Measurements from ENCODE around the gene RGS8. TPM values are rescaled to one million over a fixed set of nuclear protein-coding genes. Genes with fewer than 3 reads are reported as not detected.

RGS8 gene
- total and polyA plus RNA-seq, 10 of the 15 experiments (the other 5 are each of a cell fraction or from before 2014, with no cell fraction given): 0.03 to 0.62 (median 0.33) TPM

GRCh38 chr1:182703539-182703938 is 19.2 kb upstream of the RGS8 start:
- no peak for ATAC-seq
- Histone ChIP-seq H3K79me2 (ENCODE audit: control insufficient read depth, insufficient read depth, low read length) (no peaks in the 10 kb centered on the region), H3K9ac (ENCODE audit: control insufficient read depth, insufficient read depth, low read length) (no peak overlapping the region), H3K27me3 (replicated peaks in 1 of 2; ENCODE audit: control insufficient read depth in 2 of 2, insufficient read depth in 2 of 2, low read length in 1 of 2) (peaks cover 0 to 4% of the 10 kb centered on the region in 2 experiments; a peak in 1 of 4 replicates), H3K27ac (ENCODE audit: control insufficient read depth, insufficient read depth) (no peak overlapping the region), H2AFZ (ENCODE audit: control insufficient read depth, low read depth, low read length) (no peak overlapping the region), H4K20me1 (ENCODE audit: control insufficient read depth, insufficient read depth) (no peaks in the 10 kb centered on the region), H3K36me3 (ENCODE audit: control insufficient read depth in 2 of 2, insufficient read depth in 2 of 2, low read length in 1 of 2) (no peaks in the 10 kb centered on the region), H3K9me3 (replicated peaks; ENCODE audit: control insufficient read depth, insufficient read depth, low read length) (no peaks in the 10 kb centered on the region), H3K4me3 (no peak overlapping the region), H3K4me1 (ENCODE audit: control insufficient read depth, insufficient read depth, low read length) (no peaks in the 10 kb centered on the region), H3K4me2 (ENCODE audit: control insufficient read depth, insufficient read depth) (no peak overlapping the region)
- WGBS (ENCODE audit: insufficient coverage, insufficient replicate concordance, low lambda C conversion rate, missing lambda C conversion rate): 50% methylated on average over 4 of the region's 4 CpGs
- intact Hi-C loops (cut with micrococcal nuclease; ENCODE audit: unreplicated experiment): no loop called here
- no peak for FAIRE-seq
- ChIA-PET RAD21 (ENCODE audit: unreplicated experiment) (no interaction called here), CTCF (interaction anchor here (1.2 kb wide), 1 partner anchor 83 kb away, joined by 3 read pairs; no protein-coding TSS in a partner anchor), POLR2A (no interaction called here), SMC1A (ENCODE audit: uncharacterized antibody, unreplicated experiment) (no interaction called here)
- no TSS peak for BruUV-seq (replicated peaks)
- no peak for DNase-seq (ENCODE audit: low read depth, low spot score)
- TF ChIP-seq BMI1 (IDR thresholded peaks at IDR 0.05; ENCODE audit: borderline replicate concordance) (no peak), TCF7 (IDR thresholded peaks at IDR 0.05; ENCODE audit: borderline replicate concordance) (no peak), ETV6 (conservative IDR thresholded peaks at IDR 0.05 in 1 of 2, IDR thresholded peaks at IDR 0.05 in 1 of 2; ENCODE audit: borderline replicate concordance in 1 of 2, low read depth in 1 of 2) (no peak), NR2F1 (conservative IDR thresholded peaks at IDR 0.05) (no peak), HDAC6 (IDR thresholded peaks at IDR 0.05; ENCODE audit: unreplicated experiment) (no peak), BACH1 (IDR thresholded peaks at IDR 0.05; ENCODE audit: borderline replicate concordance) (no peak), IKZF1 (conservative IDR thresholded peaks at IDR 0.05) (no peak), MAX (IDR thresholded peaks at IDR 0.05; ENCODE audit: low read depth, low read length) (no peak), WRNIP1 (IDR thresholded peaks at IDR 0.05; ENCODE audit: borderline replicate concordance, low read depth, low read length) (no peak), NFXL1 (IDR thresholded peaks at IDR 0.05; ENCODE audit: borderline replicate concordance) (no peak), IRF4 (IDR thresholded peaks at IDR 0.05; ENCODE audit: low read depth, low read length) (no peak), ZNF384 (IDR thresholded peaks at IDR 0.05; ENCODE audit: borderline replicate concordance, low read depth, low read length) (no peak), YBX1 (IDR thresholded peaks at IDR 0.05) (no peak), IRF3 (IDR thresholded peaks at IDR 0.05) (no peak), FOXM1 (IDR thresholded peaks at IDR 0.05; ENCODE audit: low read depth, low read length) (no peak), ASH2L (IDR thresholded peaks at IDR 0.05; ENCODE audit: borderline replicate concordance, low read depth) (no peak), RAD21 (IDR thresholded peaks at IDR 0.05; ENCODE audit: insufficient read depth, low read depth, low read length) (no peak)
- TF ChIP-seq, protein P1, sequence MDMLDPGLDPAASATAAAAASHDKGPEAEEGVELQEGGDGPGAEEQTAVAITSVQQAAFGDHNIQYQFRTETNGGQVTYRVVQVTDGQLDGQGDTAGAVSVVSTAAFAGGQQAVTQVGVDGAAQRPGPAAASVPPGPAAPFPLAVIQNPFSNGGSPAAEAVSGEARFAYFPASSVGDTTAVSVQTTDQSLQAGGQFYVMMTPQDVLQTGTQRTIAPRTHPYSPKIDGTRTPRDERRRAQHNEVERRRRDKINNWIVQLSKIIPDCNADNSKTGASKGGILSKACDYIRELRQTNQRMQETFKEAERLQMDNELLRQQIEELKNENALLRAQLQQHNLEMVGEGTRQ (IDR thresholded peaks at IDR 0.05; ENCODE audit: borderline replicate concordance, low read depth, low read length): no peak
- TF ChIP-seq, protein P2, sequence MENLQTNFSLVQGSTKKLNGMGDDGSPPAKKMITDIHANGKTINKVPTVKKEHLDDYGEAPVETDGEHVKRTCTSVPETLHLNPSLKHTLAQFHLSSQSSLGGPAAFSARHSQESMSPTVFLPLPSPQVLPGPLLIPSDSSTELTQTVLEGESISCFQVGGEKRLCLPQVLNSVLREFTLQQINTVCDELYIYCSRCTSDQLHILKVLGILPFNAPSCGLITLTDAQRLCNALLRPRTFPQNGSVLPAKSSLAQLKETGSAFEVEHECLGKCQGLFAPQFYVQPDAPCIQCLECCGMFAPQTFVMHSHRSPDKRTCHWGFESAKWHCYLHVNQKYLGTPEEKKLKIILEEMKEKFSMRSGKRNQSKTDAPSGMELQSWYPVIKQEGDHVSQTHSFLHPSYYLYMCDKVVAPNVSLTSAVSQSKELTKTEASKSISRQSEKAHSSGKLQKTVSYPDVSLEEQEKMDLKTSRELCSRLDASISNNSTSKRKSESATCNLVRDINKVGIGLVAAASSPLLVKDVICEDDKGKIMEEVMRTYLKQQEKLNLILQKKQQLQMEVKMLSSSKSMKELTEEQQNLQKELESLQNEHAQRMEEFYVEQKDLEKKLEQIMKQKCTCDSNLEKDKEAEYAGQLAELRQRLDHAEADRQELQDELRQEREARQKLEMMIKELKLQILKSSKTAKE (IDR thresholded peaks at IDR 0.05; ENCODE audit: low read depth, poor library complexity, severe bottlenecking): no peak
- in situ Hi-C loops (cut with MboI): no loop called here

Data from GM12878 (cell line).